ENCODE data around the gene ALG3. TPM values are rescaled to one million over a fixed set of nuclear protein-coding genes. Genes with fewer than 3 reads are reported as not detected.

ALG3 gene
- total RNA-seq, 1 experiment from 2014 or later = 72.7 TPM

DNA sequence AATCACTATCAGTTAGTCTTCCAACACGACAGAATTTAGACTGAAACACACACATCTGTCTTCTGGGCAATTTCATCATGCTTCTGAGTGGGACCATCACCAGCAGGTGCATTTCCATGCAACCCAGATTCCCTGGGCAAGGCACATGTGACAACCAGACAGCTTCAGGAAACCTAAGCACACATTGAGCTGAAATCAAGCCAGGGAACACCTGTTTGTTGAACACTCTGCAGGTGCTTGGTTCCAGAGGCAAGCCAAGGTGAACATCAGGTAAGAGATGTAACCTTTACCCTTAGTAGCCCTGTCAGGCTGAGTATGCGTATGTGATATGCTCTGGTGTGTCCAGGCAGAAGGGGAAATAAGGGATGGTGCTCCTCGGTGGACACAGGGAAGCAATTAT lies 47.0 kb upstream of the ALG3 start:
- Histone ChIP-seq H3K27me3 (ENCODE audit: control insufficient read depth, insufficient read depth, low read length) (no peaks in the 10 kb centered on the region), H3K9me3 (ENCODE audit: control insufficient read depth, insufficient read depth, low read depth, low read length) (no peaks in the 10 kb centered on the region), H3K36me3 (ENCODE audit: control insufficient read depth, insufficient read depth, low read length) (peaks cover 13% of the 10 kb centered on the region), H3K4me3 (ENCODE audit: low read depth in 2 of 2, low read length in 2 of 2) (no peak overlapping the region), H3K27ac (ENCODE audit: low read length) (no peak overlapping the region), H3K4me1 (ENCODE audit: control insufficient read depth, insufficient read depth, low read length) (peaks cover 7% of the 10 kb centered on the region; the same call in 1 of the 2 replicates)
- DNase-seq (ENCODE audit: low read depth, low spot score) (no peak), ATAC-seq (no peak)
- no TSS peak for BruUV-seq (replicated peaks)
- in situ Hi-C loops (cut with HindIII; ENCODE audit: low pct_unique_long_range_greater_than_20kb, low sequenced_read_pairs) (no loop called here), intact Hi-C loops (cut with micrococcal nuclease; ENCODE audit: unreplicated experiment) (no loop called here)
- ChIA-PET POLR2A (no interaction called here), CTCF (no interaction called here)
- TF ChIP-seq SIN3A (IDR thresholded peaks at IDR 0.05; ENCODE audit: borderline replicate concordance, insufficient read depth, low read depth, low read length) (no peak), POLR2AphosphoS5 (IDR thresholded peaks at IDR 0.05; ENCODE audit: low read depth, low read length) (no peak), TCF7L2 (IDR thresholded peaks at IDR 0.05; ENCODE audit: low read depth, low read length) (no peak)
- TF ChIP-seq, protein P1, sequence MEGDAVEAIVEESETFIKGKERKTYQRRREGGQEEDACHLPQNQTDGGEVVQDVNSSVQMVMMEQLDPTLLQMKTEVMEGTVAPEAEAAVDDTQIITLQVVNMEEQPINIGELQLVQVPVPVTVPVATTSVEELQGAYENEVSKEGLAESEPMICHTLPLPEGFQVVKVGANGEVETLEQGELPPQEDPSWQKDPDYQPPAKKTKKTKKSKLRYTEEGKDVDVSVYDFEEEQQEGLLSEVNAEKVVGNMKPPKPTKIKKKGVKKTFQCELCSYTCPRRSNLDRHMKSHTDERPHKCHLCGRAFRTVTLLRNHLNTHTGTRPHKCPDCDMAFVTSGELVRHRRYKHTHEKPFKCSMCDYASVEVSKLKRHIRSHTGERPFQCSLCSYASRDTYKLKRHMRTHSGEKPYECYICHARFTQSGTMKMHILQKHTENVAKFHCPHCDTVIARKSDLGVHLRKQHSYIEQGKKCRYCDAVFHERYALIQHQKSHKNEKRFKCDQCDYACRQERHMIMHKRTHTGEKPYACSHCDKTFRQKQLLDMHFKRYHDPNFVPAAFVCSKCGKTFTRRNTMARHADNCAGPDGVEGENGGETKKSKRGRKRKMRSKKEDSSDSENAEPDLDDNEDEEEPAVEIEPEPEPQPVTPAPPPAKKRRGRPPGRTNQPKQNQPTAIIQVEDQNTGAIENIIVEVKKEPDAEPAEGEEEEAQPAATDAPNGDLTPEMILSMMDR (IDR thresholded peaks at IDR 0.05) = no peak
- TF ChIP-seq, protein P2, sequence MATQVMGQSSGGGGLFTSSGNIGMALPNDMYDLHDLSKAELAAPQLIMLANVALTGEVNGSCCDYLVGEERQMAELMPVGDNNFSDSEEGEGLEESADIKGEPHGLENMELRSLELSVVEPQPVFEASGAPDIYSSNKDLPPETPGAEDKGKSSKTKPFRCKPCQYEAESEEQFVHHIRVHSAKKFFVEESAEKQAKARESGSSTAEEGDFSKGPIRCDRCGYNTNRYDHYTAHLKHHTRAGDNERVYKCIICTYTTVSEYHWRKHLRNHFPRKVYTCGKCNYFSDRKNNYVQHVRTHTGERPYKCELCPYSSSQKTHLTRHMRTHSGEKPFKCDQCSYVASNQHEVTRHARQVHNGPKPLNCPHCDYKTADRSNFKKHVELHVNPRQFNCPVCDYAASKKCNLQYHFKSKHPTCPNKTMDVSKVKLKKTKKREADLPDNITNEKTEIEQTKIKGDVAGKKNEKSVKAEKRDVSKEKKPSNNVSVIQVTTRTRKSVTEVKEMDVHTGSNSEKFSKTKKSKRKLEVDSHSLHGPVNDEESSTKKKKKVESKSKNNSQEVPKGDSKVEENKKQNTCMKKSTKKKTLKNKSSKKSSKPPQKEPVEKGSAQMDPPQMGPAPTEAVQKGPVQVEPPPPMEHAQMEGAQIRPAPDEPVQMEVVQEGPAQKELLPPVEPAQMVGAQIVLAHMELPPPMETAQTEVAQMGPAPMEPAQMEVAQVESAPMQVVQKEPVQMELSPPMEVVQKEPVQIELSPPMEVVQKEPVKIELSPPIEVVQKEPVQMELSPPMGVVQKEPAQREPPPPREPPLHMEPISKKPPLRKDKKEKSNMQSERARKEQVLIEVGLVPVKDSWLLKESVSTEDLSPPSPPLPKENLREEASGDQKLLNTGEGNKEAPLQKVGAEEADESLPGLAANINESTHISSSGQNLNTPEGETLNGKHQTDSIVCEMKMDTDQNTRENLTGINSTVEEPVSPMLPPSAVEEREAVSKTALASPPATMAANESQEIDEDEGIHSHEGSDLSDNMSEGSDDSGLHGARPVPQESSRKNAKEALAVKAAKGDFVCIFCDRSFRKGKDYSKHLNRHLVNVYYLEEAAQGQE (IDR thresholded peaks at IDR 0.05; ENCODE audit: insufficient read depth in 1 of 2, low read depth in 2 of 2, low read length in 1 of 2) = no peak

DNA sequence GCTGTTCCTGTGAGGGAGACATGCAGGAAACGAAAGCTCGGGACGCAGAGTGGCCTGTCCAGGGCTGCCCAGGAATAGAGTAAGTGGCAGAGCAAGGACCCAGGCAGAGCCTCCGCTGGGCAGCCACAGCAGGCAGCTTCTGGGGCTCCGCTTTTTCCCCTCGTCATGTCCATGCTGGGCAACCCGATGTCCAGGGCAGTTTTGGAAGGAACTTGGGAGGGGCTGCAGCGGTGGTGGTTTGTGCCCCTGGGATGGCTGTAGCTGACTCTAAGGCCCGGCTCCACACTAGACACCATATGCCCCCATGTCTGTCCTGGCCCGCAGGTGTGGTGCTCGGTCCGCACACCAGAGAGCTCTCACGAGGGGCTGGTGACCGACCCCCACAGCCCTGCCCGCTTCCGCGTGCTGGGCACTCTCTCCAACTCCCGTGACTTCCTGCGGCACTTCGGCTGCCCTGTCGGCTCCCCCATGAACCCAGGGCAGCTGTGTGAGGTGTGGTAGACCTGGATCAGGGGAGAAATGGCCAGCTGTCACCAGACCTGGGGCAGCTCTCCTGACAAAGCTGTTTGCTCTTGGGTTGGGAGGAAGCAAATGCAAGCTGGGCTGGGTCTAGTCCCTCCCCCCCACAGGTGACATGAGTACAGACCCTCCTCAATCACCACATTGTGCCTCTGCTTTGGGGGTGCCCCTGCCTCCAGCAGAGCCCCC lies 43.1 kb upstream of the ALG3 start:
- in situ Hi-C loops (cut with HindIII; ENCODE audit: low pct_unique_long_range_greater_than_20kb, low sequenced_read_pairs) = no loop called here
- no peaks in the 10 kb centered on the region for H3K36me3 ChIP-seq (ENCODE audit: control insufficient read depth, insufficient read depth, low read length)
- H3K9me3 ChIP-seq (ENCODE audit: control insufficient read depth, insufficient read depth, low read depth, low read length) = no peaks in the 10 kb centered on the region
- intact Hi-C loops (cut with micrococcal nuclease; ENCODE audit: unreplicated experiment) = no loop called here
- TF ChIP-seq, protein P1 (IDR thresholded peaks at IDR 0.05) = no peak
- no peak for TF ChIP-seq TCF7L2 (IDR thresholded peaks at IDR 0.05; ENCODE audit: low read depth, low read length)
- no peak for TF ChIP-seq SIN3A (IDR thresholded peaks at IDR 0.05; ENCODE audit: borderline replicate concordance, insufficient read depth, low read depth, low read length)
- TF ChIP-seq, protein P2 (IDR thresholded peaks at IDR 0.05; ENCODE audit: insufficient read depth in 1 of 2, low read depth in 2 of 2, low read length in 1 of 2) = no peak
- no peak for TF ChIP-seq POLR2AphosphoS5 (IDR thresholded peaks at IDR 0.05; ENCODE audit: low read depth, low read length)
- ChIA-PET POLR2A (no interaction called here), CTCF (no interaction called here)
- no peak for DNase-seq (ENCODE audit: low read depth, low spot score)
- H3K4me1 ChIP-seq (ENCODE audit: control insufficient read depth, insufficient read depth, low read length) = no peaks in the 10 kb centered on the region
- no TSS peak for BruUV-seq (replicated peaks)
- no peaks in the 10 kb centered on the region for H3K27me3 ChIP-seq (ENCODE audit: control insufficient read depth, insufficient read depth, low read length)
- no peak for ATAC-seq
- no peak overlapping the region for H3K27ac ChIP-seq (ENCODE audit: low read length)
- H3K4me3 ChIP-seq (ENCODE audit: low read depth in 2 of 2, low read length in 2 of 2) = no peak overlapping the region

All from Panc1 (cell line).